Heart right ventricle (tissue), 16 donors: ENCODE results near the gene MX2. TPM values are rescaled to one million over a fixed set of nuclear protein-coding genes. Genes with fewer than 3 reads are reported as not detected.

Experiments used
- ATAC-seq, 8 donors: fragments of 200-7000 bp; cut with Tn5 transposase; one replicate each; pipeline ENCODE4 v1.9.1; 2020; ENCODE audit warnings: mild to moderate bottlenecking in 8 of 8, moderate library complexity in 8 of 8, moderate number of reproducible peaks in 1 of 8
- DNase-seq, 2 donors: peaks; one replicate each; pipeline ENCODE4 v3.0.0-alpha.2; 2020
- H3K27ac ChIP-seq, 10 donors: fragments of 200-600 bp; sonication (generic) in 2 of 10; one replicate each; pipeline versions ENCODE4 v1.5.0 to v1.8.0; 2020 to 2022; ENCODE audit warnings: mild to moderate bottlenecking in 3 of 10
- H3K27me3 ChIP-seq, 7 donors: fragments of 200-600 bp; one replicate each; pipeline ENCODE4 v1.8.0; 2021 to 2022; ENCODE audit warnings: mild to moderate bottlenecking in 2 of 7
- H3K36me3 ChIP-seq, 9 donors: fragments of 200-600 bp; sonication (generic) in 1 of 9; one replicate each; pipeline versions ENCODE4 v1.5.0 to v1.8.0; 2020 to 2022; ENCODE audit warnings: mild to moderate bottlenecking in 2 of 9
- H3K4me1 ChIP-seq, 9 donors: fragments of 200-600 bp; sonication (generic) in 1 of 9; one replicate each; pipeline versions ENCODE4 v1.5.0 to v1.8.0; 2020 to 2022; ENCODE audit warnings: mild to moderate bottlenecking in 4 of 9
- H3K4me3 ChIP-seq, 10 donors: fragments of 200-600 bp; sonication (generic) in 2 of 10; one replicate each; pipeline versions ENCODE4 v1.5.0 to v1.8.0; 2020 to 2022; ENCODE audit warnings: mild to moderate bottlenecking in 7 of 10, moderate library complexity in 2 of 10
- H3K9me3 ChIP-seq, 11 donors: fragments of 200-600 bp in 10 of 11; sonication (generic) in 2 of 11; one replicate each; pipeline versions ENCODE4 v1.5.0 to v1.8.0; 2013 to 2022; ENCODE audit warnings: mild to moderate bottlenecking in 2 of 11, control low read depth in 1 of 11, moderate library complexity in 1 of 11
- WGBS, 2 donors: extraction: QIAGEN DNeasy Blood & Tissue Kit; methylation state at CpG; one replicate each; pipeline ENCODE4 v1.1.7; 2013; ENCODE audit warnings: inconsistent platforms in 1 of 2; 5-methylcytosine and 5-hydroxymethylcytosine counted together
- intact Hi-C, 10 donors: fragments of 100-400 bp; cut with DNase I; formaldehyde crosslinking; loops; one replicate each; pipeline versions ENCODE4 v1.11.1 to v1.14.2; 2022
- polyA plus RNA-seq, 2 donors: library from polyadenylated mRNA; stranded (reverse); fragments of 200-250 nt; gene quantifications; one replicate each; pipeline ENCODE4 v1.2.3, GENCODE V29; 2013
- total RNA-seq, 10 donors: library from RNA; stranded (reverse); fragmentation: NEBNext Ultra II Directional in 3 of 10; extraction: Animal tissue kit (Norgen Biotek cat#: 25700) in 3 of 10; gene quantifications; one replicate each; pipeline versions ENCODE4 v1.2.1 to v1.2.4, GENCODE V29; 2021 to 2023
- TF ChIP-seq, protein P1 (sequence below), 9 donors: fragments of 200-600 bp; sonication (generic) in 2 of 9; IDR thresholded peaks; one replicate each; pipeline versions ENCODE4 v1.5.0 to v1.8.0; 2021 to 2022; ENCODE audit warnings: antibody characterized with exemption in 9 of 9, mild to moderate bottlenecking in 5 of 9, moderate library complexity in 1 of 9
- donor health status: Arrhythmogenic right ventricular cardiomyopathy.
- donor health status: ischemic (EF 13 %, LVEDD 7.1; RV severe dilation, severe dysfunction).
- donor health status: healthy with polysubstance abuse.
- donor health status: DM: no; HTN: yes; CAD: no.
- donor health status: DM: no; HTN: no; CAD: no.
- donor health status: ischemic (EF 25% LVEDD 6.9; RV normal size, moderate dysfunction).
- donor health status: ischemic (EF 25% LVEDD 5.7; RV mildly dilated, moderate dysfunction).
- donor health status: healthy.
- donor health status: DM: yes; HTN: yes; CAD: no.
- donor health status: Ischemic cardiomyopathy.
- donor health status: ischemic (EF 35%, LVEDD 5.7; RV mildly dilated, moderate dysfunction).
- donor health status: nonischemic (EF 11% LVEDD 7.7; RV severe dilation, severe dysfunction).
- donor health status: DM: yes; HTN: yes; CAD: no.
- donor health status: PGD.
- donor health status: ischemic (EF 29% LVEDD 5.4; RV normal size, mild dysfunction).
- donor health status: nonischemic (EF 23%, LVEDD 6.1; RV moderate dilation, normal function).

The MX2 gene
- total and polyA plus RNA-seq, 12 donors = 3.0 to 22.9 (median 6.6) TPM

DNA sequence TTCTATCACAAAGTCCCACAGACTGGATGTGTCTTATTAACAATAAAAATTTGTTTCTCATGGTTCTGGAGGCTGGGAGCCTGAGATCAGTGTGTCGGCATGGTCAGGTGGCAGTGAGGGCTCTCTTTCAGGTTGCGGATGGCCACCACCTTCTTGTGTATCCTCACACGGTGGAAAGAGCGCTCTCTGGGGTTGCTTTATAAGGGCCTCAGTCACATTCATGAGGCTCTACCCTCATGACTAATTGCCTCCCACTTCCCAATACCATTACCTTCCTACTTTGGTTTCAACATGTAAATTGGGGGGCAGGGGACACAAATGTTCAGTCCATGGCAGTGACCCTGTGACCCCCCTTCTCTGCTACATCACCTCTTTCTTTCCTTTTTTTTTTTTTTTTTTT, 43.5 kb downstream of the MX2 start:
- ATAC-seq (no peak), DNase-seq (no peak)
- H3K9me3 ChIP-seq = peaks cover 0 to 3% (median 0%) of the 10 kb centered on the region in 11 donors
- H3K4me1 ChIP-seq = no peaks in the 10 kb centered on the region
- H3K4me3 ChIP-seq = no peak overlapping the region
- WGBS, 2 donors = 97 to 98% methylated on average over 4 of the region's 4 CpGs
- no peak overlapping the region for H3K27ac ChIP-seq
- TF ChIP-seq, protein P1, sequence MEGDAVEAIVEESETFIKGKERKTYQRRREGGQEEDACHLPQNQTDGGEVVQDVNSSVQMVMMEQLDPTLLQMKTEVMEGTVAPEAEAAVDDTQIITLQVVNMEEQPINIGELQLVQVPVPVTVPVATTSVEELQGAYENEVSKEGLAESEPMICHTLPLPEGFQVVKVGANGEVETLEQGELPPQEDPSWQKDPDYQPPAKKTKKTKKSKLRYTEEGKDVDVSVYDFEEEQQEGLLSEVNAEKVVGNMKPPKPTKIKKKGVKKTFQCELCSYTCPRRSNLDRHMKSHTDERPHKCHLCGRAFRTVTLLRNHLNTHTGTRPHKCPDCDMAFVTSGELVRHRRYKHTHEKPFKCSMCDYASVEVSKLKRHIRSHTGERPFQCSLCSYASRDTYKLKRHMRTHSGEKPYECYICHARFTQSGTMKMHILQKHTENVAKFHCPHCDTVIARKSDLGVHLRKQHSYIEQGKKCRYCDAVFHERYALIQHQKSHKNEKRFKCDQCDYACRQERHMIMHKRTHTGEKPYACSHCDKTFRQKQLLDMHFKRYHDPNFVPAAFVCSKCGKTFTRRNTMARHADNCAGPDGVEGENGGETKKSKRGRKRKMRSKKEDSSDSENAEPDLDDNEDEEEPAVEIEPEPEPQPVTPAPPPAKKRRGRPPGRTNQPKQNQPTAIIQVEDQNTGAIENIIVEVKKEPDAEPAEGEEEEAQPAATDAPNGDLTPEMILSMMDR (IDR thresholded peaks at IDR 0.05) = no peak
- H3K27me3 ChIP-seq = no peaks in the 10 kb centered on the region
- intact Hi-C loops = no loop called here
- peaks cover 0 to 98% (median 40%) of the 10 kb centered on the region in 9 donors for H3K36me3 ChIP-seq

DNA sequence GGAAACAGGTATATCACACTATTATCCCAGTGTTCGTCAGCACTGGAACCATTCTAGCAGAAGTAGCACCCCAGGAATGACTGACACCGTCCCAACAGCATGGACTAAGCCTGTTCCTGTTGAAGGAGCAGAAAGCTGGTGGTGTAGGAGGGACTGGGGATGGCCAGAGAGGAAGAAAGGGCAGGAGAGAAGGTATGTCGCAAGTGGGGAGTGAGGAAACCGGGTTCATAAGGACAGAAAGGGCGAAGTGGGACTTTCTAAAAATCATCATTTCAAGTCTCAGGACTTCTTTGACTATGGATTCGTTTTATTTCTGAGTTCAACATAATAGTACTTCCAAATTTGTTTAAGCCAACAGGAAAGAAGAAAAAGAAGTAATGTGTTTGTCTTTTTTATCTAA, 44.5 kb downstream of the MX2 start:
- Histone ChIP-seq H3K36me3 (peaks cover 0 to 89% (median 40%) of the 10 kb centered on the region in 9 donors), H3K9me3 (peaks cover 0 to 12% (median 0%) of the 10 kb centered on the region in 11 donors), H3K27me3 (no peaks in the 10 kb centered on the region), H3K4me3 (no peak overlapping the region), H3K27ac (peak overlapping the region in 1 of 10 donors; percentile 20), H3K4me1 (peaks cover 0 to 5% (median 0%) of the 10 kb centered on the region in 9 donors)
- 84 to 87% methylated on average over 6 of the region's 6 CpGs for WGBS, 2 donors
- no peak for DNase-seq
- intact Hi-C loops = no loop called here
- no peak for ATAC-seq
- TF ChIP-seq, protein P1 (IDR thresholded peaks at IDR 0.05) = no peak

DNA sequence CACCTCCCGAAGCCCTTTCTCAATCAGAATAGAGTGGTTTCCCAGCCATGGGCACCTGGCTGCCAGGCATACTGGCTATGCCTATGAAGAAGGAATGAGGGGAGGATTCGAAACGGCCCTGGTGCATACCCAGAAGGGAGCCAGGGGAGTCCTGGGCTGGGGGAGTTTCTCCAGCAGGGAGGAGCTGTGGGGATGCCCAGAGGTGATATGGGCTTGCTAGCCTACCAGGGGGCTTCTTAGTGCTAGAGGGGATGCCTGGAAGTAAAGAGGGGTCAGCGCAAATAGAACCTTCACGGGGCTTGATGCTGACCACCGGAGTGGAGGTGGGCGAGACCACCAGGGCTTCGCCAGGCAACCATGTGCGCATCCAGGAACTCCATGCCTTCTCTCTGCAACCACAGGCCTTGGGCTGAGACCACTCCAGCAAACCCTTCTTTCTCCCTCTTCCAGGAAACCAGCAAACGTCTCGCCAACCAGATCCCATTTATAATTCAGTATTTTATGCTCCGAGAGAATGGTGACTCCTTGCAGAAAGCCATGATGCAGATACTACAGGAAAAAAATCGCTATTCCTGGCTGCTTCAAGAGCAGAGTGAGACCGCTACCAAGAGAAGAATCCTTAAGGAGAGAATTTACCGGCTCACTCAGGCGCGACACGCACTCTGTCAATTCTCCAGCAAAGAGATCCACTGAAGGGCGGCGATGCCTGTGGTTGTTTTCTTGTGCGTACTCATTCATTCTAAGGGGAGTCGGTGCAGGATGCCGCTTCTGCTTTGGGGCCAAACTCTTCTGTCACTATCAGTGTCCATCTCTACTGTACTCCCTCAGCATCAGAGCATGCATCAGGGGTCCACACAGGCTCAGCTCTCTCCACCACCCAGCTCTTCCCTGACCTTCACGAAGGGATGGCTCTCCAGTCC, 46.0 kb downstream of the MX2 start:
- intact Hi-C loops = no loop called here
- Histone ChIP-seq H3K27me3 (no peaks in the 10 kb centered on the region), H3K9me3 (peaks cover 0 to 20% (median 0%) of the 10 kb centered on the region in 11 donors), H3K4me3 (no peak overlapping the region), H3K36me3 (peaks cover 0 to 75% (median 36%) of the 10 kb centered on the region in 9 donors), H3K27ac (no peak overlapping the region), H3K4me1 (peaks cover 0 to 11% (median 0%) of the 10 kb centered on the region in 9 donors)
- ATAC-seq (no peak), DNase-seq (no peak)
- TF ChIP-seq, protein P1 (IDR thresholded peaks at IDR 0.05) = no peak
- 93 to 94% methylated on average over 24 of the region's 24 CpGs for WGBS, 2 donors

DNA sequence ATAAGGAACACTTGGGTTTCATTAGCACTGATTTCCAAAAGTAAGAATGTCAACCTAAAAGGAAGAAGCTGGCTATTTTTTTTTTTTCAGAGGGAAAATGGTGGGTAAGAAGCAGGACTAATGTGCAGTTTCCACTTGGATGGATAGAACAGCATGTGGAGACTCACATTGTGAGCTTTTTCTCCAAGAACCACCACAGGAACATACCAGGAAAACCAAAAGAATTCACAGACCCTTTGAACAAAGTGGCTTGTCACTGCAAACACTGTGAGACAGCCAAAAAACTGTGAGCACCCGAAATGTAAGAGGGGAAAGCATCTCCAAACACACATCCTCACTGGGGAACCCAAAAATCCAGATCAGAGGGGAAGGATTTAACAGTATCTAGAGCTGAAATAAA, 48.5 kb downstream of the MX2 start:
- Histone ChIP-seq H3K9me3 (peaks cover 0 to 32% (median 0%) of the 10 kb centered on the region in 11 donors), H3K27ac (peak overlapping the region in 1 of 10 donors; percentile 3), H3K4me3 (no peak overlapping the region), H3K4me1 (peaks cover 0 to 11% (median 0%) of the 10 kb centered on the region in 9 donors), H3K36me3 (peaks cover 0 to 49% (median 27%) of the 10 kb centered on the region in 9 donors), H3K27me3 (no peaks in the 10 kb centered on the region)
- ATAC-seq (no peak), DNase-seq (no peak)
- intact Hi-C loops = no loop called here
- WGBS, 2 donors = 59 to 68% methylated on average over 1 of the region's 1 CpG
- TF ChIP-seq, protein P1 (IDR thresholded peaks at IDR 0.05) = no peak
